D721Med (cell line): ENCODE results near the gene SLC35A5.

Source experiments
- DNase-seq: peaks from one replicate; pipeline ENCODE4 v3.0.0; 2011; ENCODE audit warnings: low spot score; ENCODE audit not compliant: insufficient read length
- FAIRE-seq: peaks from 2 replicates; lab custom pipeline; 2011; peaks lifted over from hg19 to GRCh38; lab: Jason Lieb, UNC
- TF ChIP-seq, protein P1 (sequence below): IDR thresholded peaks from 2 replicates; pipeline ENCODE4 v1.5.1; 2012; ENCODE audit warnings: mild to moderate bottlenecking, control low read depth; ENCODE audit not compliant: insufficient read depth; ENCODE audit errors: missing control alignments

The SLC35A5 gene

DNA sequence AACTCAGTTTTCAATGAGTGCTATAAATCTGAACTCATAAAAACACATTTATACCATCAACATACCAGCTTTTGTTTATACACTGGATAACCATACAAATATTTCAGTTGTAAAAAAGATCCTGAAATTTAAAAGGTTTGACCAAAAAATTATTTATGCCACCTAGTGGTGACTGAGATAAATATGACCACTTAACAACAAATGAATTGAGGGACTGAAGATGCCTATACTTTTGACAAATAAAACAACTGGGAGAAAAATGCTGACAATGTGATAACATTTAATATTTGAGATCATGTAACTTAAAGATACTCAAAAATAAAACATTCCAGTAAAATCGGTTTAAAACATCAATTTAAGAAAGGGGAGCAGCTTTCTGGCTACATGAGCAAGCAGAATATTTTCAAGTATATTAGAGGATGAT is 30.5 kb upstream of the SLC35A5 start:
- DNase-seq (no peak), FAIRE-seq (peak; percentile 48)
- TF ChIP-seq, protein P1, sequence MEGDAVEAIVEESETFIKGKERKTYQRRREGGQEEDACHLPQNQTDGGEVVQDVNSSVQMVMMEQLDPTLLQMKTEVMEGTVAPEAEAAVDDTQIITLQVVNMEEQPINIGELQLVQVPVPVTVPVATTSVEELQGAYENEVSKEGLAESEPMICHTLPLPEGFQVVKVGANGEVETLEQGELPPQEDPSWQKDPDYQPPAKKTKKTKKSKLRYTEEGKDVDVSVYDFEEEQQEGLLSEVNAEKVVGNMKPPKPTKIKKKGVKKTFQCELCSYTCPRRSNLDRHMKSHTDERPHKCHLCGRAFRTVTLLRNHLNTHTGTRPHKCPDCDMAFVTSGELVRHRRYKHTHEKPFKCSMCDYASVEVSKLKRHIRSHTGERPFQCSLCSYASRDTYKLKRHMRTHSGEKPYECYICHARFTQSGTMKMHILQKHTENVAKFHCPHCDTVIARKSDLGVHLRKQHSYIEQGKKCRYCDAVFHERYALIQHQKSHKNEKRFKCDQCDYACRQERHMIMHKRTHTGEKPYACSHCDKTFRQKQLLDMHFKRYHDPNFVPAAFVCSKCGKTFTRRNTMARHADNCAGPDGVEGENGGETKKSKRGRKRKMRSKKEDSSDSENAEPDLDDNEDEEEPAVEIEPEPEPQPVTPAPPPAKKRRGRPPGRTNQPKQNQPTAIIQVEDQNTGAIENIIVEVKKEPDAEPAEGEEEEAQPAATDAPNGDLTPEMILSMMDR = peak; percentile 57

DNA sequence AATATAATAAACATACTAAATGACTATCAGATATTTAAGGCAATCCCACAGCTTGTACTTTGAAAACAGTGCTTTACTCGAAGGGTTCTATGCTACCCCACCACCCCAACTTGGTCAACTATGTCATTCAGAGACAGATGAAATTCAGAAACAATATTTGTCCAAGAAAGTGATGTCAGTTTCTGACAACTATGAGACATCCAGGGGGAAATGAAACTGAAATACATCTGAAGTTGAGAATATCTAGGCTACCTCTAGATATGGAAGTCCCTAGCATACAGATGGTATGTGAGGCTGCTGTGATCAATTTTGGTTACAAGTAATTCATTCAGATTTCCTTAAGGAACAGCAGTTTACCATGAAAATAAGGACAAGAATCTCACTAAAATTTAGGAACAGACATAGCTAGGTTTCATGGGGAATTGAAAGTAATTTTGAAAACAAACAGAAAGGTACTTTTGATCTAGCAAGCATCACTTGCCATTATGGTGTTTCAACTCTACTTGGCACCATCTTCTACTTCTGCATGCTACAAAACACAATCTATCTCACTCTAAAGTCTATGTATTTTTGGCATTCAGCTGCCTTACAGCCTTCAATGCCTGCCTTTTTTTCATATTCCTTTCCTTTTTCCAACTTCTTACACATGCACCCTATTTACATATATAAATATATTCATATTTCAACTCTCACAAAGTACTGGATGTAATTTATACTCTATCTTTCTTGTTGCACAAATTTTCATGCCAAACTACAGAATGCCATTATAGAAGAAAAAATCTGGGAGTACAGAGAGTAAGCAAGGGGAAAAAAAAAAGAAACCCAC is 21.8 kb upstream of the SLC35A5 start:
- TF ChIP-seq, protein P1 = no peak
- DNase-seq = no peak
- FAIRE-seq = peak; percentile 63

- no peak for FAIRE-seq
Measured at GRCh38 chr3:112546216-112546759, 15.6 kb upstream of the SLC35A5 start.

DNA sequence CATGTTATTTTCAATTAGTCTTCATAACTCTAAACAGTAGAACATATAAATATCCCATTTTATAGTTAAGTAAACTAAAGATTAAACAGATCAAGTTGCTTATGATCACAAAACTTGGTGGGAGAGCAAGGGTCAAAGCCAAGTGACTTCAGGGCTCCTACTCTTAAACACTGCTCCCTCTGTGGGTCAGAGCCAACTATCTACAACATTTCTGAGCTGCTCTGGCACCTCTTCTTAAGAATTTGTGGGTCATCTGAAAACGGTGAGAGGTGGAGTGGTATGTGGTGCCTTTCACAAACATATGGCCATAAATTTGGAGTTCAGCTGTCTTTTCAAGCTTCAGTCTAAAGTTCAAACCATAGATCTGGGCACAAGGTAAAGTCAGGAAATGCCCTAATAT is 11.0 kb upstream of the SLC35A5 start:
- TF ChIP-seq, protein P1 = no peak
- no peak for DNase-seq
- FAIRE-seq = no peak

More at GRCh38 chr3:112546216-112546759, 15.6 kb upstream of the SLC35A5 start:
- DNase-seq = no peak
- TF ChIP-seq, protein P1 = no peak

DNA sequence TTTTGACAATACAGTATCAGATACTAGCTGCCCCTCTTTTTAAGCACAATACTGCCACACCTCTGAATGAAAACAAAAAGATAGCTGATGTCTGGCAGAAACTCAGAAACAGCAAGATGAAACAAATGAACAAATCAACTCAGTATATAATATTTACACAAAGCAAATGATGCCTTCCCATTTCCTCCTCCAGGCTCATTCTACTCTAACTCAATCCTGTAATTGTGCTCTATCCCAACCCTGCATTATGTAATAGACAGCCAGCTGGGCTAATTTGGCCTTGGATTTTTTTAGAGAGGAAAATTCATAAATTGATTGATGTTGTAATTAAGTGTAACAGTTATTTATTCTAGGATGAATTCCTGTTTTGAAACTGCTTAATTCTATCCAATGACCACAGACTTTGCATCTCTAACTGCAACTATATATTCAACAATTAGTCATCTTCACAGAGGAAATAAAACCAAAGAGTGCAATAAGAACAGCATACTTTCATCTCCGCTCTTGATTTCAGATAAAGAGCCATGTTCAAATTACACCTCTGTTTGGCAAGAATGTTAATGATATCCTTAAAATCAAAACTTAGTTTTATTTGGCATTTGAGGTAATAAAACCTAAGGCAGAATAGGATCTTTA is 6.2 kb upstream of the SLC35A5 start:
- TF ChIP-seq, protein P1 = no peak
- no peak for DNase-seq
- peak; percentile 35 for FAIRE-seq

DNA sequence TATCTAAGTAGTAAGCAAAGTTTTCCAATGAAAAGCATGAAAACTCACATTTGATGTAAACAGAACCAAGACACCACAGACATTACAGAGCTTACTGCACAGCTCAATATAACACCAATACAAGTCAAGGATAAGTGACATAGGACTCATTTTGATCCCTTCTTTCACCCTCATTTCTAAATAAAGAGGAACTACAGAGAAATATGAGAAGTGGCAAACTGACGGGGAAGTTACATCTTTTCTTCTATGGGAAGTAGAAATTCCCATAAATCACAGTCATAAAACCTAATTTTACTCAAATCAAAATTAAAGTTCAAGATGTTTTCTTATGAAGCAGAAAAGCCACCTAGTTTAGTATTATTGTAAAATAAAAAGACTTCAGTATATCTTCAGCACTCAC is 3.9 kb upstream of the SLC35A5 start:
- TF ChIP-seq, protein P1 = no peak
- FAIRE-seq = no peak
- no peak for DNase-seq
